GM19025 (cell line): Measurements from ENCODE around the gene CNTLN.
A peak's percentile ranks its signal among the peaks of the same experiment; 100 is the strongest.
"Not testable (repeated sequence)": the region's sequence is repeated elsewhere in the genome, so short reads cannot be mapped to it uniquely, and the experiment has no call there.

Experiments used
- ATAC-seq: cut with Tn5 transposase; IDR thresholded peaks from one replicate; pipeline ENCODE4 v1.9.1; 2021; ENCODE audit warnings: mild to moderate bottlenecking, low read depth, moderate library complexity; ENCODE audit not compliant: unreplicated experiment

Gene CNTLN

GRCh38 chr9:17134396-17135294, at the start of gene CNTLN:
TSS of gene CNTLN (plus strand) at chr9:17135040. CDS start at chr9:17135066, 26 bp downstream.
- ATAC-seq, result peak; percentile 71

GRCh38 chr9:17088566-17088965, 46.3 kb upstream of the CNTLN start:
- no peak for ATAC-seq

- no peak for ATAC-seq
Observed at GRCh38 chr9:17090041-17090440, 44.8 kb upstream of the CNTLN start.

- ATAC-seq, result no peak
Observed at GRCh38 chr9:17116400-17116837, 18.4 kb upstream of the CNTLN start.

DNA sequence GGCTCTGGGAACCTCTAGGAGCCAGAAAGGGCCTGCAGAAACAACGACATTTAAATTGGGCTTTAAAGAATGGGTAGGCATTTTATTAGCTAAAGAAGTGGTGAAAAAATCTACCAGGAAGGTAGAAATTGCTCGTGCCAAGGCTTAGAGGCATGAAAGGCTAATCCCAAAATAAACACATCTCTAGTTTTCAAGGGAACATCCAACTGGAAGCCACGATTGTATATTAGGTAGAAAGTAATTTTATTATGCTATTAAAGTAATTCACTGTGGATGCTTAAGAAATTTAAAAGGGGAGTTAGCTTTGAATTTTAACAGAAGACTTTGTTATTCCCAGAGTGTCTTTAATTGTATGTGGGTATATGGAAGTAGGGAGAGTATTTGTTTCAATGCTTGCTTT, 17.5 kb upstream of the CNTLN start:
- no peak for ATAC-seq

DNA sequence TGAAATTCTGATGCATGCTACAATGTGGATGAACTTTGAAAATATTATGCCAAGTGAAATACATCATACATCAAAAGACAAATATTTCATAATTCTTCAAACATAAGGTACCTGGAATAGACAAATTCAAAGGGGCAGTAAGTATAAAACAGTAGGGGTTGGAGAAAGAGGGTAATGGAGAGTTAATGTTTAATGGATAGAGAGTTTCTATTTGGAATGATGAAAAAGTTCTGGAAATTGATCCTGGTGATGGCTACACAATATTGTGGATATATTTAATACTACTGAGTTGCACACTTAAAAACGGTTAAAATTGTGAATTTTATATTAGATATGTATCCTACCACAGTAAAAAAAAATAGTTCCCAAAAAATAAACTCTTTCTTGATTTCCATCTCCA, 14.6 kb upstream of the CNTLN start:
- ATAC-seq, result no peak

DNA sequence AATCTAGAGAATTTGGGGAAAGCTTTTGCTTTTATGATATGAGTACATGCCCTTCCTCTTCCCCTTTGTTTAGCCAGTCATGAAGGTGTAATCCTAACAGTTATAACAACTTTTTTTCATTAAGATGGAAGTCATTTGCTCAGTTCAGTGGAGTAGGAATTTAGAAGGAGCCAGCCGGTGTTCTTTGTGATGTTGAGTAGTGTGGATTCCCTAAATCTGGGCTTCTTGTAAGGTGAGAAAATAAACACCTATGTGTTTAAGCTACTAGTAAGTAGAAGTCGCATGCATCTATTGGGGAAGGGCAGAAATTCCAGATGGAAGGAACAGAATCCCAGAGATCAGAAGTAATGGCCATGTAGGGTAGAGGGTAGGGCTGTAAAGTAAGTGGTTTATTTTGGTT, 13.6 kb upstream of the CNTLN start:
- no peak for ATAC-seq

DNA sequence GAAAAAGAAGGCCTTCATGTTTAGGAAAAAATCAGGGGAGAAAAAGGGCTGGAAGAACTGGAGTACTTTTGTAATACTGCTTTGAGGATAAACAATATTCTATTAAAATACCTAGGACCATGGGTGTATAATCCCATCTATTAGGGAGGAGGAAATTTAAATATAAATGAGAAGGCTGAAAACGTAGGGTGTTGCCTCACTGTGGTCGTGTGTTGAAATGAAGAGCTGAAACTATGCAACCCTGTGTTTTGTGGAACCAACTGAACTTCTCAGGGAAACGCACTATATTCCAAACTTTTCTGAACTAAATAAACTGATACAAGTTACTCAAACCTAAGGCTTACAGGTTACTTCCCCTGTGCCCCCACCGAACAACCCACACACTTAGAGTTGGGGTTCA, 4.5 kb upstream of the CNTLN start:
- ATAC-seq, result no peak

DNA sequence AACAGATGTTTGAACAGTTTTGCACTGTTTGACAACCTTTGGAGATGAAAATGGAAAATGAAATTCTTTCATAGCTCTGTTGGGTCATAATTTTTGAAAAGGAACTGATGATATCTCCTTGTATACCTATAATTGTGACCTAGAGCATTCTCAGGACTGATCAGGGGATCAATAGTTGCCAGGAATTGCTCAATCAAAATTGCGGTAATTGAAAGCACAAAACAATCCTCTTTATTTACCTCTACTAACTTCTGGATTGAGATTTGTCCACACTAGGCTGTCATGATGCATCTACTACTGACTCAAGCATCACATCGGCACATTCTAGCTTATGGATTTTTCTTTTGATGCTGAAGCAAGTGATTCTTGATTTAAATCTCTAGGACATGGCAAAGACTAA, 4.1 kb upstream of the CNTLN start:
- no peak for ATAC-seq

DNA sequence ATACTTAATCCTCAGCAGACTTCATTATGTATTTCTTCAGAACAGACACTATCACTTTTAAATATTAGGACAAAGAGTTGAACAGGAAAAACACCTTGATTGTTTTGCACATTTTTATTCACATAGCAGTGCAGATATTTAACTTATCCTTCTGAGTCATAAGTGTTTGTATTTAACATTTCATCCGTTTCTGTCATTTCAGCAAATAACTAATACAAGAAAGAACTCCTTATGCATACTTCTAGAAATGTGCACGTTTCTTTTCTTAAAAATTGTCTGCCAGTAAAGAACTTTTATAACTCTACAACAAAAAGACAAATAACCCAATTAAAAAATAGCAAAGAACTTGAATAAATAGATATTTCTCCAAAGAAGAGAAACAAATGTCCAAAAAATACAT, 3.3 kb upstream of the CNTLN start:
- ATAC-seq, result no peak

- peak; percentile 61 for ATAC-seq
Observed at GRCh38 chr9:17135295-17136160, 688 bp downstream of the CNTLN start.

DNA sequence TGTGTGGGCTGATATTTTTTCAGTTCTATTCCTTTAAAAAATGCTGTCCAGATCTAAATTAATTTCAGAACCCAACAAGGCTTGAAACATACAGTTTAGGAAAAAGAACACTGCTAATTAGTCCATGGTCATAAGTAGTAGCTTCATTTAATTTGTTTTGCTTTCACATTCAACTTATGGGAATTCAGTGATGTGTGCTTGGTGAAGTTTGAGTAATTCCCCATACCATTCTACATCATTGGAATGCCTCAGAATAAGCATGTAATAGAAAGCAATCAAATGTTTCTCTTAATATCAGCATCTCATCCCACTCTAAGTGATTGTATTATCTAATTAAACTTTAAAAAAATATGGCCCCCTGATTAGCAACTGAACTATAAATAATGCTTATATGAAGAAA, 2.7 kb downstream of the CNTLN start:
- no peak for ATAC-seq

- no peak for ATAC-seq
Observed at GRCh38 chr9:17138503-17138902, 3.7 kb downstream of the CNTLN start.

- ATAC-seq, result no peak
Observed at GRCh38 chr9:17140418-17140817, 5.6 kb downstream of the CNTLN start.

DNA sequence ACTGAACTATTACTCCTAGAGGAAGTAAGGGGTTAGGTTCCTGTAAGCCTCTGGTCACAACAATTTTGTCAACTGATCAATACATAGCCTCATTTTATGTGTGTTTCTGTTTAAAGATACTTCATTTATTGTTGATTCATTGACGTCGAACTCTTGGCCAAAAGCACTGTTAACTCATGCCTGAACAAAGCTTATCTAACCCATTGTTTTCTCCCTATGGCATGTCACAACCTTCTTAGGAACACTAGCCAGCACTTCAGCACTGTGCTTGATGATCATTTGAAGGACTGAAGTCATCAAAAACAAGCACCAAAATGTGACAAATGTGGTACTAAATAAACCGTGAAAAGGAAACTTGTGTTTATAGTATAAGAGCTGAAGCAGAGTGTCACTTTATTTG, 13.5 kb downstream of the CNTLN start:
- ATAC-seq, result no peak

GRCh38 chr9:17159469-17159868, 24.6 kb downstream of the CNTLN start:
- ATAC-seq, result no peak

DNA sequence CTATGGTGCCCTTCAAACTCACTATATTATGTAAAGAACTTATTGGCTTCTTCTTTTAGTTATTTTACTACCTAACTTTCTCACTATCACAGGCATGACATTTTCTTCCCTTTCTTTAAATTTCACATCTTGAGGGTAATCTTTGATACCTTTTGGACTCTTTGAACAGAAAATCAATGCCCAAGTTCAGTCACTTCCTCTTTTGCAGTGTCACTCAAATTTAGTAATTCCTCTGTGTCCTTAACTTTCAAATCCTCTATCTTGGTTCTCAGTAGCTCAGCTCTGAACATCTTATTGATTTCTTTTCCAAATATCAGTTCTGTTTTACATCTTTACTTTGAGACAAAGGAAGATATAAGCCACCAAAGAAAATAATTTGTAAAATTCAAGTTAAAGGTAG, 25.5 kb downstream of the CNTLN start:
- no peak for ATAC-seq

- no peak for ATAC-seq
Observed at GRCh38 chr9:17165764-17166163, 30.9 kb downstream of the CNTLN start.

DNA sequence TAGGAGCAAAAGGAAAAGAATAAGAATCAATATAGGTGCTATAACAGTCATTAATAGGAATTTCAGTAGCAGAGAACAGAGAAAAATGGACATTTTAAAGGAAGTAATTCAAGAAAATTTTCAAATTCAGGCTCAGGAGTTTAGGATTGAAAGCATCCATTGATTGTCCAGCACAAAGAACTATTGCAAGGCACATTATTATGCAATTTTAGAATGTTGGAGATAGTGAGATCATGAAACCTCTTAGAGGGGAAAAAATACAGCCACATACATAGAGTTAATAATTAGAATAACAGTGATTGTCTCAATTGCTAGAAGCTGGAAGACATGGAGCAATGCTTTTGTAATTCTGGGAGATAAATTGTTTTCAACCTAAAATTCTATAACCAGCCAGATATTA, 31.5 kb downstream of the CNTLN start:
- no peak for ATAC-seq

- no peak for ATAC-seq
Observed at GRCh38 chr9:17171309-17172094, 36.7 kb downstream of the CNTLN start.

DNA sequence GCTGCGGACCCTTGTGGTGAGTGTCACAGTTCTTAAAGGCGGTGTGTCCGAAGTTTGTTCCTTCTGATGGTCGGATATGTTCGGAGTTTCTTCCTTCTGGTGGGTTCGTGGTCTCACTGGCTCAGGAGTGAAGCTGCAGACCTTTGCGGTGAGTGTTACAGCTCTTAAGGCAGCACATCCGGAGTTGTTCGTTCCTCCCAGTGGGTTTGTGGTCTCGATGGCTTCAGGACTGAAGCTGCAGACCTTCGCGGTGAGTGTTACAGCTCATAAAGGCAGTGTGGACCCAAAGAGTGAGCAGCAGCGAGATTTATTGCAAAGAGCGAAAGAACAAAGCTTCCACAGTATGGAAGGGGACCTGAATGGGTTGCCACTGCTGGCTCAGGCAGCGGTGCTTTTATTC, 42.7 kb downstream of the CNTLN start:
- not testable (repeated sequence) for ATAC-seq
